ENCODE data around the gene RPS15A.
"Not testable (repeated sequence)": the region's sequence is repeated elsewhere in the genome, so short reads cannot be mapped to it uniquely, and the experiment has no call there.

Gene RPS15A

DNA sequence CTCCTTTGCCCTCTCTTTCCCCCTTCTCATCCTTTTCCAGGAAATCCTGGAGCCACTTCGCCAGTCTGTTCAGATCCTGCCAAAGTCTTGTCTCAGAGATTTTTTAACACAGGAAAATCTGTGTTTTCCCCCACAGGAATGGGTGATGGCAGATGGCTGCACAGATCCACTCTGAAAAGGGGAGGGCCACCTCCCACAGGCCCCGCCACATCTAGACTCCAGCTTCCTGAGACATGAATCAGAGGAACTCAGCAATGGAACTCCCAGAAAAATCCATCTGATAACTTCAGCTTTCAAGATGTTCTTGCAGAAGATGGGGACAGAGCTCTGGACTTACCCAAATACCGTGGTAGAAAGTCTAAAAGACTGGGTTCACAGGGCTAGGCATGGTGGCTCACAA lies 50.1 kb downstream of the RPS15A start:
- DNase-seq: not testable (repeated sequence)

DNA sequence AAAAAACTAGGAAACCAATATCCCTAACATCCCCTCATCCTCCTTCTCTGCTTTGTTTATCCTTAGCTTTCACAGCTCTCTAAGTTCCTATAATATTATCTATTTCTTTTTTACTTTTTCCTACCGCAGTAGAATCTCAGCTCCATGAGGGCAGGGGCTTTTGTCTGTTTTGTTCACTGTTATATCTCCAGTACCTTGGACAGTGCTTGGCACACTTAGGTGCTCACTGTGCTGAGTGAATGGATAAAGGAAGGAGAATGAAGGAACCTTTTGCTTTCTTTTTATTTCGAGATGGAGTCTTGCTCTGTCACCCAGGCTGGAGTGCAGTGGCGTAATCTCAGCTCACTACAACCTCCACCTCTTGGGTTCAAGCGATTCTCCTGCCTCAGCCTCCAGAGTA lies 51.4 kb downstream of the RPS15A start:
- not testable (repeated sequence) for DNase-seq

DNA sequence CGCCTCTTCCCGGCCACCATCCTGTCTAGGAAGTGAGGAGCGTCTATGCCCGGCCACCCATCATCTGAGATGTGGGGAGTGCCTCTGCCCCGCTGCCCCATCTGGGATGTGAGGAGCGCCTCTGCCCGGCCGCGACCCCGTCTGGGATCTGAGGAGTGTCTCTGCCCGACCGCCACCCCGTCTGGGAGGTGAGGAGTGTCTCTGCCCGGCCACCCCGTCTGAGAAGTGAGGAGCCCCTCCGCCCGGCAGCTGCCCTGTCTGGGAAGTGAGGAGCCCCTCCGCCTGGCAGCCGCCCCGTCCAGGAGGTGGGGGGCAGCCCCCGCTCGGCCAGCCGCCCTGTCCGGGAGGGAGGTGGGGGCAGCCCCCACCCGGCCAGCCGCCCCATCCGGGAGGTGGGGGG lies 55.9 kb downstream of the RPS15A start:
- not testable (repeated sequence) for DNase-seq

Data from GF-D8 (cell line).